Measurements from ENCODE around the gene GCH1.

Gene GCH1

GRCh38 chr14:54834081-54834480 is 68.5 kb downstream of the GCH1 start:
- no peak overlapping the region for H3K27ac ChIP-seq (replicated peaks; ENCODE audit: low read length)
- H3K23ac ChIP-seq (ENCODE audit: low read depth, low read length, poor library complexity): no peak overlapping the region
- no peak overlapping the region for H2AFZ ChIP-seq (ENCODE audit: low read length)
- H3K4me2 ChIP-seq (ENCODE audit: insufficient read depth, low read length, poor library complexity, severe bottlenecking): no peak overlapping the region
- no peak overlapping the region for H4K8ac ChIP-seq (ENCODE audit: low read depth, low read length)
- peaks cover 0 to 2% (median 0%) of the 10 kb centered on the region in 3 experiments for H3K27me3 ChIP-seq (ENCODE audit: control insufficient read depth in 3 of 3, insufficient read depth in 3 of 3, low read depth in 1 of 3, low read length in 3 of 3)
- no peak overlapping the region for H3K9ac ChIP-seq (ENCODE audit: low read depth, low read length, poor library complexity)
- no peak overlapping the region for H3K4ac ChIP-seq (ENCODE audit: low read length)
- no peaks in the 10 kb centered on the region for H3K79me1 ChIP-seq (ENCODE audit: low read depth, low read length)
- no peaks in the 10 kb centered on the region for H3K9me3 ChIP-seq (replicated peaks in 1 of 2; ENCODE audit: control insufficient read depth in 2 of 2, insufficient read depth in 1 of 2, low read depth in 1 of 2, low read length in 2 of 2)
- H3K4me1 ChIP-seq (ENCODE audit: control insufficient read depth in 2 of 2, insufficient read depth in 1 of 2, low read depth in 1 of 2, low read length in 2 of 2): peaks cover 0 to 2% of the 10 kb centered on the region in 2 donors
- H2BK5ac ChIP-seq (ENCODE audit: low read length): no peak overlapping the region
- no peak overlapping the region for H3K4me3 ChIP-seq (ENCODE audit: low read length in 2 of 2)
- H2BK15ac ChIP-seq (ENCODE audit: low read length): no peak overlapping the region
- H3K18ac ChIP-seq (ENCODE audit: low read length): no peak overlapping the region
- DNase-seq (ENCODE audit: low spot score): no peak
- H4K91ac ChIP-seq (ENCODE audit: low read depth, low read length, poor library complexity): no peak overlapping the region
- H2BK12ac ChIP-seq (ENCODE audit: low read length): no peak overlapping the region
- H3K14ac ChIP-seq (ENCODE audit: low read length): no peak overlapping the region
- H2AK5ac ChIP-seq (ENCODE audit: low read depth, low read length): no peak overlapping the region
- no peaks in the 10 kb centered on the region for H3K36me3 ChIP-seq (replicated peaks in 1 of 2; ENCODE audit: control insufficient read depth in 2 of 2, insufficient read depth in 2 of 2, low read length in 2 of 2)
- no peak overlapping the region for H2BK120ac ChIP-seq (ENCODE audit: low read depth, low read length)

GRCh38 chr14:54830650-54831049 is 72.0 kb downstream of the GCH1 start:
- Histone ChIP-seq H2BK15ac (ENCODE audit: low read length) (no peak overlapping the region), H3K4ac (ENCODE audit: low read length) (no peak overlapping the region), H3K9me3 (replicated peaks in 1 of 2; ENCODE audit: control insufficient read depth in 2 of 2, insufficient read depth in 1 of 2, low read depth in 1 of 2, low read length in 2 of 2) (peaks cover 0 to 3% of the 10 kb centered on the region in 2 donors), H3K23ac (ENCODE audit: low read depth, low read length, poor library complexity) (no peak overlapping the region), H3K36me3 (replicated peaks in 1 of 2; ENCODE audit: control insufficient read depth in 2 of 2, insufficient read depth in 2 of 2, low read length in 2 of 2) (no peaks in the 10 kb centered on the region), H3K27me3 (ENCODE audit: control insufficient read depth in 3 of 3, insufficient read depth in 3 of 3, low read depth in 1 of 3, low read length in 3 of 3) (peaks cover 0 to 2% (median 0%) of the 10 kb centered on the region in 3 experiments), H3K4me3 (ENCODE audit: low read length in 2 of 2) (no peak overlapping the region), H3K14ac (ENCODE audit: low read length) (no peak overlapping the region), H2AFZ (ENCODE audit: low read length) (no peak overlapping the region), H3K18ac (ENCODE audit: low read length) (no peak overlapping the region), H3K4me1 (ENCODE audit: control insufficient read depth in 2 of 2, insufficient read depth in 1 of 2, low read depth in 1 of 2, low read length in 2 of 2) (no peaks in the 10 kb centered on the region), H3K9ac (ENCODE audit: low read depth, low read length, poor library complexity) (no peak overlapping the region), H3K27ac (replicated peaks; ENCODE audit: low read length) (no peak overlapping the region), H4K91ac (ENCODE audit: low read depth, low read length, poor library complexity) (no peak overlapping the region), H3K4me2 (ENCODE audit: insufficient read depth, low read length, poor library complexity, severe bottlenecking) (no peak overlapping the region), H2AK5ac (ENCODE audit: low read depth, low read length) (no peak overlapping the region), H3K79me1 (ENCODE audit: low read depth, low read length) (no peaks in the 10 kb centered on the region), H2BK12ac (ENCODE audit: low read length) (no peak overlapping the region), H2BK5ac (ENCODE audit: low read length) (no peak overlapping the region), H2BK120ac (ENCODE audit: low read depth, low read length) (no peak overlapping the region), H4K8ac (ENCODE audit: low read depth, low read length) (no peak overlapping the region)
- no peak for DNase-seq (ENCODE audit: low spot score)
- WGBS, 2 donors (ENCODE audit: extremely low coverage in 2 of 2, insufficient read length in 2 of 2, insufficient replicate concordance in 1 of 2): no CpG with 5 or more reads among the region's 4 CpGs

- Histone ChIP-seq H3K27ac (replicated peaks; ENCODE audit: low read length) (no peak overlapping the region), H2AK5ac (ENCODE audit: low read depth, low read length) (no peak overlapping the region), H3K18ac (ENCODE audit: low read length) (no peak overlapping the region), H3K4me1 (ENCODE audit: control insufficient read depth in 2 of 2, insufficient read depth in 1 of 2, low read depth in 1 of 2, low read length in 2 of 2) (no peaks in the 10 kb centered on the region), H2BK15ac (ENCODE audit: low read length) (no peak overlapping the region), H4K8ac (ENCODE audit: low read depth, low read length) (no peak overlapping the region), H3K4me3 (ENCODE audit: low read length in 2 of 2) (no peak overlapping the region), H3K79me1 (ENCODE audit: low read depth, low read length) (no peaks in the 10 kb centered on the region), H3K9ac (ENCODE audit: low read depth, low read length, poor library complexity) (no peak overlapping the region), H4K91ac (ENCODE audit: low read depth, low read length, poor library complexity) (no peak overlapping the region), H2BK120ac (ENCODE audit: low read depth, low read length) (no peak overlapping the region), H3K9me3 (replicated peaks in 1 of 2; ENCODE audit: control insufficient read depth in 2 of 2, insufficient read depth in 1 of 2, low read depth in 1 of 2, low read length in 2 of 2) (peaks cover 0 to 5% of the 10 kb centered on the region in 2 donors), H3K4me2 (ENCODE audit: insufficient read depth, low read length, poor library complexity, severe bottlenecking) (no peak overlapping the region), H2BK12ac (ENCODE audit: low read length) (no peak overlapping the region), H3K27me3 (ENCODE audit: control insufficient read depth in 3 of 3, insufficient read depth in 3 of 3, low read depth in 1 of 3, low read length in 3 of 3) (peaks cover 0 to 2% (median 0%) of the 10 kb centered on the region in 3 experiments), H3K4ac (ENCODE audit: low read length) (no peak overlapping the region), H3K14ac (ENCODE audit: low read length) (no peak overlapping the region), H2AFZ (ENCODE audit: low read length) (no peak overlapping the region), H3K23ac (ENCODE audit: low read depth, low read length, poor library complexity) (no peak overlapping the region), H3K36me3 (replicated peaks in 1 of 2; ENCODE audit: control insufficient read depth in 2 of 2, insufficient read depth in 2 of 2, low read length in 2 of 2) (no peaks in the 10 kb centered on the region), H2BK5ac (ENCODE audit: low read length) (no peak overlapping the region)
- no peak for DNase-seq (ENCODE audit: low spot score)
- no CpG with 5 or more reads among the region's 8 CpGs for WGBS, 2 donors (ENCODE audit: extremely low coverage in 2 of 2, insufficient read length in 2 of 2, insufficient replicate concordance in 1 of 2)
These were observed 73.0 kb downstream of the GCH1 start for GRCh38 chr14:54829486-54830224.

GRCh38 chr14:54828037-54828436 is 74.6 kb downstream of the GCH1 start:
- Histone ChIP-seq H3K4me3 (ENCODE audit: low read length in 2 of 2) (no peak overlapping the region), H4K8ac (ENCODE audit: low read depth, low read length) (no peak overlapping the region), H2AK5ac (ENCODE audit: low read depth, low read length) (no peak overlapping the region), H2BK5ac (ENCODE audit: low read length) (no peak overlapping the region), H3K18ac (ENCODE audit: low read length) (no peak overlapping the region), H3K4me2 (ENCODE audit: insufficient read depth, low read length, poor library complexity, severe bottlenecking) (no peak overlapping the region), H4K91ac (ENCODE audit: low read depth, low read length, poor library complexity) (no peak overlapping the region), H3K4me1 (ENCODE audit: control insufficient read depth in 2 of 2, insufficient read depth in 1 of 2, low read depth in 1 of 2, low read length in 2 of 2) (no peaks in the 10 kb centered on the region), H3K9ac (ENCODE audit: low read depth, low read length, poor library complexity) (no peak overlapping the region), H2BK15ac (ENCODE audit: low read length) (no peak overlapping the region), H3K9me3 (replicated peaks in 1 of 2; ENCODE audit: control insufficient read depth in 2 of 2, insufficient read depth in 1 of 2, low read depth in 1 of 2, low read length in 2 of 2) (peaks cover 5 to 6% of the 10 kb centered on the region in 2 donors), H3K79me1 (ENCODE audit: low read depth, low read length) (no peaks in the 10 kb centered on the region), H2AFZ (ENCODE audit: low read length) (no peak overlapping the region), H2BK12ac (ENCODE audit: low read length) (no peak overlapping the region), H3K4ac (ENCODE audit: low read length) (no peak overlapping the region), H3K27me3 (ENCODE audit: control insufficient read depth in 3 of 3, insufficient read depth in 3 of 3, low read depth in 1 of 3, low read length in 3 of 3) (no peaks in the 10 kb centered on the region), H3K27ac (replicated peaks; ENCODE audit: low read length) (no peak overlapping the region), H3K23ac (ENCODE audit: low read depth, low read length, poor library complexity) (no peak overlapping the region), H2BK120ac (ENCODE audit: low read depth, low read length) (no peak overlapping the region), H3K14ac (ENCODE audit: low read length) (no peak overlapping the region), H3K36me3 (replicated peaks in 1 of 2; ENCODE audit: control insufficient read depth in 2 of 2, insufficient read depth in 2 of 2, low read length in 2 of 2) (no peaks in the 10 kb centered on the region)
- no CpG with 5 or more reads among the region's 1 CpG for WGBS, 2 donors (ENCODE audit: extremely low coverage in 2 of 2, insufficient read length in 2 of 2, insufficient replicate concordance in 1 of 2)
- DNase-seq (ENCODE audit: low spot score): no peak
